K562 (cell line): ENCODE results near the gene RNF144A. TPM values are rescaled to one million over a fixed set of nuclear protein-coding genes. Genes with fewer than 3 reads are reported as not detected.

Experiments used
- ATAC-seq: fragments of 200-7000 bp; cut with Tn5 transposase; 3 replicates; pipeline ENCODE4 v1.9.1; 2020; ENCODE audit warnings: moderate library complexity
- BruUV-seq: library from RNA; stranded (reverse); fragments of 400-500 nt; replicated peaks from 2 replicates; lab custom pipeline; 2021; lab: Mats Ljungman, UMichigan
- CTCF ChIA-PET: fragments of 300-600 bp; formaldehyde crosslinking; extraction: SDS; loops from one replicate; lab custom pipeline; 2021; ENCODE audit warnings: low intra/inter-chr PET ratio; lab: Yijun Ruan, JAX
- POLR2A ChIA-PET: fragments of 300-600, 350-650 bp; sonication (Branson Sonifier 250); formaldehyde crosslinking; extraction: SDS; loops from one replicate; lab custom pipeline; 2021; ENCODE audit warnings: antibody characterized with exemption, inconsistent platforms; lab: Yijun Ruan, JAX
- DNase-seq, 4 experiments: peaks; one replicate each; pipeline versions ENCODE4 v3.0.0 to v3.0.0-alpha.2; 2011 to 2018; ENCODE audit warnings: low spot score in 3 of 4, mixed read lengths in 3 of 4; ENCODE audit errors: extremely low read depth in 1 of 4
- FAIRE-seq: peaks from 2 replicates; lab custom pipeline; 2011; peaks lifted over from hg19 to GRCh38; lab: Jason Lieb, UNC
- H2AFZ ChIP-seq: 2 replicates; pipeline ENCODE4 v1.6.0; 2011; ENCODE audit warnings: low read depth, low read length, control low read depth, inconsistent platforms
- H3K27ac ChIP-seq: fragments of 200-600 bp; 3 replicates; pipeline ENCODE4 v1.8.0; 2011; ENCODE audit warnings: low read depth, mild to moderate bottlenecking, control low read depth, inconsistent platforms, low read length, moderate library complexity, mixed read lengths; ENCODE audit errors: extremely low read depth
- H3K27me3 ChIP-seq, 2 experiments: fragments of 300-600 bp in 1 of 2; 2 replicates in 1 of 2; 3 replicates in 1 of 2; pipeline versions ENCODE4 v1.6.0 to v1.8.0; 2011; ENCODE audit warnings: inconsistent platforms in 2 of 2, low read length in 2 of 2, mild to moderate bottlenecking in 1 of 2, mixed read lengths in 1 of 2, moderate library complexity in 1 of 2; ENCODE audit not compliant: control insufficient read depth in 2 of 2, insufficient read depth in 2 of 2
- H3K36me3 ChIP-seq: fragments of 300-600 bp; 3 replicates; pipeline ENCODE4 v1.8.0; 2011; ENCODE audit warnings: mild to moderate bottlenecking, low read length, inconsistent platforms; ENCODE audit not compliant: control insufficient read depth, insufficient read depth
- H3K4me1 ChIP-seq, 2 experiments: fragments of 200-600 bp in 1 of 2; replicated peaks in 1 of 2; 2 replicates in 1 of 2; 3 replicates in 1 of 2; pipeline versions ENCODE4 v1.5.1 to v1.8.0; 2011; ENCODE audit warnings: inconsistent platforms in 2 of 2, low read length in 2 of 2, mild to moderate bottlenecking in 1 of 2, mixed read lengths in 1 of 2, moderate library complexity in 1 of 2; ENCODE audit not compliant: control insufficient read depth in 2 of 2, insufficient read depth in 2 of 2
- H3K4me2 ChIP-seq: 2 replicates; pipeline ENCODE4 v1.6.1; 2011; ENCODE audit warnings: low read length, control low read depth, inconsistent platforms, mixed read lengths; ENCODE audit not compliant: insufficient read depth
- H3K4me3 ChIP-seq: fragments of 200-600 bp; sonication (generic), shearing (Covaris generic); 2 replicates; pipeline ENCODE4 v1.5.1; 2016; ENCODE audit warnings: control low read depth, inconsistent platforms
- H3K79me2 ChIP-seq: fragments of 200-600 bp; 3 replicates; pipeline ENCODE4 v1.8.0; 2011; ENCODE audit warnings: low read length, inconsistent platforms; ENCODE audit not compliant: control insufficient read depth, insufficient read depth
- H3K9ac ChIP-seq, 2 experiments: 2 replicates each; pipeline versions ENCODE4 v1.6.0 to v1.6.1; 2011; ENCODE audit warnings: low read depth in 2 of 2, low read length in 2 of 2, control low read depth in 1 of 2, inconsistent platforms in 1 of 2, mild to moderate bottlenecking in 1 of 2, mixed read lengths in 1 of 2; ENCODE audit not compliant: insufficient read depth in 1 of 2
- H3K9me1 ChIP-seq: one replicate; pipeline ENCODE4 v1.6.0; 2011; ENCODE audit warnings: inconsistent platforms, mild to moderate bottlenecking, low read length, moderate library complexity; ENCODE audit not compliant: control insufficient read depth, insufficient read depth
- H3K9me3 ChIP-seq: replicated peaks from 2 replicates; pipeline ENCODE4 v1.5.1; 2011; ENCODE audit warnings: low read depth, low read length, inconsistent platforms; ENCODE audit not compliant: control insufficient read depth, insufficient read depth
- H4K20me1 ChIP-seq: replicated peaks from 2 replicates; pipeline ENCODE4 v1.6.1; 2011; ENCODE audit warnings: low read length, inconsistent platforms, mixed read lengths; ENCODE audit not compliant: control insufficient read depth, insufficient read depth
- CXXC5 ChIP-seq: fragments of 250-450 bp; sonication (Bioruptor Pico); IDR thresholded peaks from 2 replicates; pipeline ENCODE4 v1.8.0; 2022; ENCODE audit warnings: inconsistent platforms, mild to moderate bottlenecking, moderate library complexity
- GMEB1 ChIP-seq: fragments of 250-450 bp; sonication (Bioruptor Pico); IDR thresholded peaks from 2 replicates; pipeline ENCODE4 v1.4.0; 2020; ENCODE audit warnings: mild to moderate bottlenecking
- ID3 ChIP-seq, 2 experiments: fragments of 250-450 bp in 1 of 2; fragments of 450-650 bp in 1 of 2; sonication (Bioruptor Pico) in 1 of 2; IDR thresholded peaks; 2 replicates each; pipeline versions ENCODE4 v1.6.1 to v1.8.0; 2016 to 2021; ENCODE audit warnings: mild to moderate bottlenecking in 2 of 2, moderate library complexity in 2 of 2, missing compliant biosample characterization in 1 of 2, missing genetic modification characterization in 1 of 2
- L3MBTL2 ChIP-seq: fragments of 450-650 bp; IDR thresholded peaks from 2 replicates; pipeline ENCODE4 v1.6.1; 2016; ENCODE audit warnings: mild to moderate bottlenecking, moderate library complexity
- NR4A1 ChIP-seq, 2 experiments: fragments of 250-450 bp in 1 of 2; fragments of 450-650 bp in 1 of 2; sonication (Bioruptor Pico) in 1 of 2; IDR thresholded peaks; 2 replicates each; pipeline versions ENCODE4 v1.4.0 to v1.6.1; 2016 to 2020; ENCODE audit warnings: mild to moderate bottlenecking in 2 of 2, missing compliant biosample characterization in 1 of 2, missing genetic modification characterization in 1 of 2, moderate library complexity in 1 of 2
- NRF1 ChIP-seq, 2 experiments: fragments of 450-650 bp; IDR thresholded peaks in 1 of 2; conservative IDR thresholded peaks in 1 of 2; 2 replicates each; pipeline ENCODE4 v1.6.1; 2014; ENCODE audit warnings: mild to moderate bottlenecking in 2 of 2
- SMARCE1 ChIP-seq: fragments of 450-650 bp; IDR thresholded peaks from 2 replicates; pipeline ENCODE4 v1.7.1; 2016; ENCODE audit warnings: mild to moderate bottlenecking
- ZNF318 ChIP-seq, 2 experiments: fragments of 450-650 bp; IDR thresholded peaks; 2 replicates each; pipeline ENCODE4 v1.6.1; 2016; ENCODE audit warnings: mild to moderate bottlenecking in 2 of 2, borderline replicate concordance in 1 of 2, low read depth in 1 of 2, moderate library complexity in 1 of 2
- ZNF354B ChIP-seq: fragments of 250-450 bp; sonication (Bioruptor Pico); IDR thresholded peaks from 2 replicates; pipeline ENCODE4 v1.4.0; 2020
- ZNF444 ChIP-seq: fragments of 250-450 bp; sonication (Bioruptor Pico); IDR thresholded peaks from 2 replicates; pipeline ENCODE4 v1.4.0; 2020; ENCODE audit warnings: mild to moderate bottlenecking, moderate library complexity
- WGBS: fragments of 100-300 bp; shearing (Covaris generic); methylation state at CpG from one replicate; pipeline ENCODE4 v1.1.6; 2016; ENCODE audit warnings: low coverage, mixed read lengths; ENCODE audit not compliant: insufficient coverage; ENCODE audit errors: missing lambda C conversion rate; 5-methylcytosine and 5-hydroxymethylcytosine counted together
- in situ Hi-C: fragments of 300-500 bp; cut with MboI; formaldehyde crosslinking; loops from 4 replicates; pipeline ENCODE4 v1.15.0; 2018; ENCODE audit warnings: inconsistent platforms, mixed read lengths
- intact Hi-C: fragments of 100-400 bp; cut with micrococcal nuclease; formaldehyde crosslinking; loops from 2 replicates; pipeline ENCODE4 v1.14.2; 2022
- polyA plus RNA-seq, 8 experiments: library from polyadenylated mRNA; depleted of rRNA in 4 of 8; stranded (reverse) in 5 of 8; unstranded in 3 of 8; fragments of >200 nt; fragmentation: Nextera tagmentation in 2 of 8; fragmentation: Illumina TruSeq in 1 of 8; extraction: Ambion mirVana in 2 of 8; extraction: Trizol in 1 of 8; gene quantifications; 2 replicates each; pipeline versions ENCODE4 v1.2.1 to v1.2.3, GENCODE V29; 2011 to 2014; ENCODE audit warnings: inconsistent platforms in 1 of 8, missing spikeins in 1 of 8
- total RNA-seq, 7 experiments: library from RNA; depleted of rRNA in 6 of 7; stranded (reverse); fragments of >200 nt in 6 of 7; fragmentation: Illumina TruSeq in 2 of 7; extraction: Trizol in 2 of 7; gene quantifications; 2 replicates each; pipeline versions ENCODE4 v1.2.1 to v1.2.3, GENCODE V29; 2011 to 2021; ENCODE audit warnings: low replicate concordance in 1 of 7

The RNF144A gene
- total and polyA plus RNA-seq, 9 of the 15 experiments (the other 6 are each of a cell fraction or from before 2014, with no cell fraction given), result 0.96 to 11.3 (median 6.2) TPM

GRCh38 chr2:6888724-6889123, 28.5 kb upstream of the RNF144A start:
- Histone ChIP-seq H3K4me2 (0 out of 2 replicates have a peak overlapping the region, but pooled peaks have one; percentile 39), H3K36me3 (no peaks in the 10 kb centered on the region), H3K79me2 (no peaks in the 10 kb centered on the region), H2AFZ (peak overlapping the region; percentile 57; the same call in 1 of the 2 replicates), H3K9me1 (no peaks in the 10 kb centered on the region), H3K9ac (0 out of 4 replicates have a peak overlapping the region, but pooled peaks of 1 of the 2 experiments have one; percentile 48), H3K27ac (peak overlapping the region; percentile 73; the same call in 2 of the 3 replicates), H3K4me1 (peaks cover 15 to 61% of the 10 kb centered on the region in 2 experiments), H3K27me3 (no peaks in the 10 kb centered on the region), H4K20me1 (no peaks in the 10 kb centered on the region)
- CTCF ChIA-PET, result no interaction called here
- intact Hi-C loops, result no loop called here
- ATAC-seq (peak; percentile 53), FAIRE-seq (peak; percentile 49), DNase-seq (peak; percentile 24 to 59 (median 32))
- whole genome bisulfite sequencing, result 19% methylated on average over 4 of the region's 4 CpGs
- in situ Hi-C loops, result no loop called here
- POLR2A ChIA-PET, result interaction anchor here (1.1 to 1.5 kb wide), 2 partner anchors 12 to 41 kb away, joined by 7 to 10 read pairs; partner anchors contain the start of gene RSAD2
- TF ChIP-seq L3MBTL2 (0 out of 2 replicates have a peak, but pooled peaks have one; percentile 9), NR4A1 (CRISPR knock-in tag; IDR thresholded peaks at IDR 0.05) (no peak), NR4A1 (tag; IDR thresholded peaks at IDR 0.05) (0 out of 2 replicates have a peak, but pooled peaks have one; percentile 29), ZNF354B (CRISPR knock-in tag) (0 out of 2 replicates have a peak, but pooled peaks have one; percentile 22), ZNF444 (no peak), NRF1 (conservative IDR thresholded peaks at IDR 0.05 in 1 of 2, IDR thresholded peaks at IDR 0.05 in 1 of 2) (peak; percentile 76 to 81), ID3 (CRISPR knock-in tag; IDR thresholded peaks at IDR 0.05) (no peak), ID3 (tag; IDR thresholded peaks at IDR 0.05) (peak; percentile 46; the same call in 1 of the 2 replicates), SMARCE1 (0 out of 2 replicates have a peak, but pooled peaks have one; percentile 11), CXXC5 (peak; percentile 20; the same call in 1 of the 2 replicates), GMEB1 (no peak), ZNF318 (IDR thresholded peaks at IDR 0.05; ENCODE audit: borderline replicate concordance in 1 of 2, low read depth in 1 of 2) (no peak)
- TF ChIP-seq, all 486 proteins: peak for 7
- Histone ChIP-seq H3K4me3 (no peak overlapping the region), H3K9me3 (no peaks in the 10 kb centered on the region)
- BruUV-seq, result no TSS peak
